Measurements from ENCODE around the gene ZMYM4.
A peak's percentile ranks its signal among the peaks of the same experiment; 100 is the strongest.
"Not testable (repeated sequence)": the region's sequence is repeated elsewhere in the genome, so short reads cannot be mapped to it uniquely, and the experiment has no call there.

Gene ZMYM4
- 57.0 reads per million, percentile 71 among the genes with 10 or more reads in this experiment for total RNA-seq

GRCh38 chr1:35268282-35269200 is at the start of gene ZMYM4:
ZMYM4 (plus strand) TSS chr1:35268709; CDS start chr1:35269047, 338 bp downstream.
- DNase-seq, result peak; percentile 75

GRCh38 chr1:35220976-35221375 is 47.5 kb upstream of the ZMYM4 start:
- no peak for DNase-seq

- no peak for DNase-seq
These were observed 46.0 kb upstream of the ZMYM4 start for GRCh38 chr1:35222322-35223083.

GRCh38 chr1:35223084-35223630 is 45.4 kb upstream of the ZMYM4 start:
- DNase-seq, result no peak

DNA sequence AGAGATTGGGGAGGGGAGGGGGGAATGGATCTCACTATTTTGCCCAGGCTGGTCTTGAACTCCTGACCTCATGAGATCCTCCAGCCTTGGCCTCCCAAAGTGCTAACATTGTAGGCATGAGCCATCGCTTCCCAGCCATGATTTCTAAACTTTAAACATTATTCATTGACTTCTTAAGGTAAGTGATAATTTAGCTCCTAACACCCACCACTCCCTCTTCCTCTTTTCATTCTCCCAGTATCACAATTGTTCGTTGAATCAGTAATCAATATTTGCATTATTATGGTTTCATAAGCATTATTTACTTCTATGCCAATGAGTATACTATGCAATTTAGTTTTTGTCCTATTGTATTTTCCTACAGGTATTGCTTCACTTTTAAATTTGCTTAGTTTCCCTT is 42.0 kb upstream of the ZMYM4 start:
- DNase-seq, result no peak

GRCh38 chr1:35229587-35230360 is 38.7 kb upstream of the ZMYM4 start:
- DNase-seq, result no peak

DNA sequence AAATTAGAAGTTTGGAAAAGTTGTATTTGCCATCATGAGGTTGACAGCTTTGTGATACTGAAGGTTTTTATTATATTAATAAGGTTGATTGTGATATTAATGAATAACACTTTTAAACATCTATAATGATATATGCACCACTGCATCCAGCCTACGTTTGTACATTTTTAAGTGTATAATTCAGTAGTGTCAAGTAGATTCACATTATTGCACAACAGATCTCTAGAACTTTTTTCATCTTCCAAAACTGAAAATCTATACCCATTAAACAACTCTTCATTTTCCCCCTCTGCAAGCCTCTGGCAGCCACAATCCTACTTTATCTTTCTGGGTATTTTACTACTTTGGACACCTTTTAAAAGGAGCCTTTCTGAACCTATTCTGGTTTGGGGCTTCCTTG is 37.2 kb upstream of the ZMYM4 start:
- no peak for DNase-seq

- not testable (repeated sequence) for DNase-seq
These were observed 31.7 kb upstream of the ZMYM4 start for GRCh38 chr1:35236772-35237171.

- no peak for DNase-seq
These were observed 24.8 kb upstream of the ZMYM4 start for GRCh38 chr1:35243691-35244090.

GRCh38 chr1:35247256-35247655 is 21.3 kb upstream of the ZMYM4 start:
- DNase-seq, result no peak

DNA sequence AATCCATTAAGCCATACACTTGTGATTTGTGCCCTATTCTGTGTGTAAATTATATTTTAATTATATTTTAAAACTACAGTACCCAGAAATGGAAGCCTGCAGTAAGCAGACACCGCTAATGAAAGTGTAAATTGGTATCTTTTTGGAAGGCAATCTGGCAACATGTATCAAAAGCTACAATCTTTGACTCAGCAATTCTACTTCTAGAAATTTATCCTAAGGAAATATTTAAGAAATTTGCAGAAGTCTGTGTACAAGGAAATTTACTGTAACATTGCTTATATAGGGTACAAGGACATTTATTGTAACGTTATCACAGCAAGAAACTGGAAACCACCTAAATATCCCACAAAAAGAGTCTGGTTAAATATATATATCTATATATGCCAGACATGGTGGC is 14.6 kb upstream of the ZMYM4 start:
- no peak for DNase-seq

DNA sequence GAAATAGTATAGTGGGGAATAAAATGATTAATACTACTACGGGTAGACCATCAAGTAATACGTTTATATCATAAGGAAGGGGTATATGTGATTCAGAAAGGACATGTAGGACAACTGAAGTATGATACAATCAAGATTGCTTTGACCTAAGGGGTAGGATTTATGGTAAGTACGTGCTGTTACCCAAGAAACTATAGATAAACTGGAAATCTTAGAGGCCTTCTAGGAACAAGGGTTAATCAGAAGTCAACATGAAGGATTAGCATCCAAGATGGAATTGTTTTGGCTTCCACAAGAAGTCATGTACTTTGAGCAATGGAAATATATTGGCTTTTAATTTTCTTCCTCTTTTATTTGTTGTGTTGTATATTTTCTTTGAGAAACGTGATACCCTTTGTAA is 13.2 kb upstream of the ZMYM4 start:
- DNase-seq, result no peak

- DNase-seq, result no peak
These were observed 8.9 kb upstream of the ZMYM4 start for GRCh38 chr1:35259561-35259960.

GRCh38 chr1:35261412-35262120 is 6.9 kb upstream of the ZMYM4 start:
- DNase-seq, result no peak

DNA sequence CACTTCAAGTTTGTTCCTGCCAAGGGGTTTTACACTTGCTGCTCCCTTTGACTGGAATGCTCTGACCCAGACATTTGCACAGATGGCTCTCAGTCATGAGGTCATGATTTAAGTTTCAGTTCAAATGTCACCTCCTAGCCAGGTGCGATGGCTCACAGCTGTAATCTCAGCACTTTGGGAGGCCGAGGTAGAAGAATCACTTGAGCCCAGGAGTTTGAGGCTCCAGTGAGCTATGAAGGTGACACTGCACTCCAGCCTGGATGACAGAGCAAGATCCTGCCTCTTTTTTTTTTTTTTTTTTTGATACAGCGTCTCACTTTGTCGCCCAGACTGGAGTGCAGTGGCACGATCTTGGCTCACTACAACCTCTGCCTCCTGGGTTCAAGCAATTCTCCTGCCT is 4.5 kb upstream of the ZMYM4 start:
- no peak for DNase-seq

- no peak for DNase-seq
These were observed 3.6 kb upstream of the ZMYM4 start for GRCh38 chr1:35264871-35265270.

- no peak for DNase-seq
These were observed 2.2 kb upstream of the ZMYM4 start for GRCh38 chr1:35266306-35266705.

- no peak for DNase-seq
These were observed 886 bp downstream of the ZMYM4 start for GRCh38 chr1:35269201-35269988.

DNA sequence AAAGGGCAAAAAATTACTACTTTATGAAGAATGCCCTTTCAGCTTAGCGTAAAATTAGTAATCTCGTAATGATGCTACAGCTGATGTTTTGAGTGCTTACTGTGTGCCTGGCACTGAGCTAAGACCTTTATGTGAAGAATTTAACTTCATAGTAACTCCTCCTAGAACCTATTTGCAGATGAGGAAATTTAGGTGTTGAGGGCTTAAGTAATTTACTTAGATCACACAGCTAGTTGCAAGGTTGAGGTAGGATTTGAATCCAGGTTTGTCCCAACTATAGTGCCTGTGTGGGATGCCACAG is 1.4 kb downstream of the ZMYM4 start:
- DNase-seq, result no peak

- DNase-seq, result no peak
These were observed 2.3 kb downstream of the ZMYM4 start for GRCh38 chr1:35270836-35271235.

GRCh38 chr1:35274197-35274596 is 5.7 kb downstream of the ZMYM4 start:
- DNase-seq, result no peak
